HEK293T (cell line): ENCODE results near the gene PTH2.
A peak's percentile ranks its signal among the peaks of the same experiment; 100 is the strongest.

Experiments used
- CTCF ChIA-PET: fragments of 350-600 bp; formaldehyde crosslinking; extraction: SDS; loops from one replicate; lab custom pipeline; 2021; ENCODE audit warnings: antibody characterized with exemption, inconsistent platforms; lab: Yijun Ruan, JAX
- POLR2A ChIA-PET: fragments of 350-600 bp; formaldehyde crosslinking; extraction: SDS; loops from one replicate; lab custom pipeline; 2020; ENCODE audit warnings: antibody characterized with exemption, inconsistent platforms; lab: Yijun Ruan, JAX
- DNase-seq: peaks from one replicate; pipeline ENCODE4 v3.0.0; 2012; ENCODE audit warnings: mixed read lengths; ENCODE audit errors: extremely low spot score
- ARNT ChIP-seq: fragments of 450-650 bp; IDR thresholded peaks from 2 replicates; pipeline ENCODE4 v1.6.1; 2017; ENCODE audit warnings: mild to moderate bottlenecking
- BHLHE40 ChIP-seq: fragments of 450-650 bp; IDR thresholded peaks from 2 replicates; pipeline ENCODE4 v1.6.1; 2016; ENCODE audit warnings: mild to moderate bottlenecking, moderate library complexity, borderline replicate concordance
- CTBP1 ChIP-seq: fragments of 450-650 bp; IDR thresholded peaks from 2 replicates; pipeline ENCODE4 v1.6.1; 2016; ENCODE audit warnings: borderline replicate concordance
- ELF4 ChIP-seq: fragments of 450-650 bp; IDR thresholded peaks from 2 replicates; pipeline ENCODE4 v1.6.1; 2017; ENCODE audit warnings: antibody characterized with exemption
- FOXA1 ChIP-seq: fragments of 450-650 bp; IDR thresholded peaks from 2 replicates; pipeline ENCODE4 v1.6.1; 2016; ENCODE audit warnings: mild to moderate bottlenecking
- FOXK2 ChIP-seq: fragments of 450-650 bp; IDR thresholded peaks from 2 replicates; pipeline ENCODE4 v1.6.1; 2016; ENCODE audit warnings: mild to moderate bottlenecking
- FOXM1 ChIP-seq: fragments of 450-650 bp; IDR thresholded peaks from 2 replicates; pipeline ENCODE4 v1.6.1; 2017; ENCODE audit warnings: mild to moderate bottlenecking, borderline replicate concordance
- HDGF ChIP-seq: fragments of 450-650 bp; IDR thresholded peaks from 2 replicates; pipeline ENCODE4 v1.6.1; 2017; ENCODE audit warnings: antibody characterized with exemption, borderline replicate concordance
- L3MBTL2 ChIP-seq: fragments of 450-650 bp; conservative IDR thresholded peaks from 2 replicates; pipeline ENCODE4 v1.6.1; 2016; ENCODE audit warnings: mild to moderate bottlenecking
- LEF1 ChIP-seq: fragments of 450-650 bp; IDR thresholded peaks from 2 replicates; pipeline ENCODE4 v1.6.1; 2017; ENCODE audit warnings: mild to moderate bottlenecking, borderline replicate concordance
- NFRKB ChIP-seq: fragments of 450-650 bp; IDR thresholded peaks from 2 replicates; pipeline ENCODE4 v1.6.1; 2016; ENCODE audit warnings: mild to moderate bottlenecking, moderate library complexity
- PKNOX1 ChIP-seq: fragments of 450-650 bp; IDR thresholded peaks from 2 replicates; pipeline ENCODE4 v1.6.1; 2016
- SP1 ChIP-seq: fragments of 450-650 bp; IDR thresholded peaks from 2 replicates; pipeline ENCODE4 v1.6.1; 2017
- SUZ12 ChIP-seq: fragments of 450-650 bp; IDR thresholded peaks from 2 replicates; pipeline ENCODE4 v1.6.1; 2016; ENCODE audit warnings: mild to moderate bottlenecking
- TARDBP ChIP-seq: fragments of 450-650 bp; IDR thresholded peaks from 2 replicates; pipeline ENCODE4 v1.6.1; 2016
- ZNF384 ChIP-seq: fragments of 450-650 bp; IDR thresholded peaks from 2 replicates; pipeline ENCODE4 v1.6.1; 2016

The PTH2 gene

GRCh38 chr19:49437231-49437630 is 14.0 kb upstream of the PTH2 start:
- TF ChIP-seq SUZ12 (no peak), FOXK2 (no peak), FOXA1 (no peak), NFRKB (no peak), HDGF (no peak), PKNOX1 (no peak), TARDBP (no peak), ARNT (no peak), FOXM1 (no peak), L3MBTL2 (no peak), ELF4 (no peak), SP1 (no peak)
- POLR2A ChIA-PET = interaction anchor here (1.4 kb wide), 1 partner anchor 16 kb away, joined by 5 read pairs; the partner anchor contains the start of gene ALDH16A1
- CTCF ChIA-PET = no interaction called here
- DNase-seq = no peak

- CTCF ChIA-PET = interaction anchor here (1.1 to 1.8 kb wide), 2 partner anchors 10 to 15 kb away, joined by 3 to 4 read pairs; no protein-coding TSS in a partner anchor
- TF ChIP-seq BHLHE40 (no peak), FOXA1 (no peak), TARDBP (no peak), FOXM1 (no peak), SUZ12 (no peak), L3MBTL2 (no peak), PKNOX1 (no peak), SP1 (no peak), ZNF384 (no peak), LEF1 (no peak), NFRKB (no peak), ARNT (no peak), CTBP1 (no peak), ELF4 (no peak), HDGF (no peak), FOXK2 (no peak)
- no peak for DNase-seq
- POLR2A ChIA-PET = interaction anchor here (1.4 to 1.6 kb wide), 2 partner anchors 17 to 33 kb away, joined by 4 to 5 read pairs; partner anchors contain the start of gene ALDH16A1
Measured at GRCh38 chr19:49436381-49437017, 13.3 kb upstream of the PTH2 start.

- ChIA-PET POLR2A (interaction anchor here (1.4 to 1.6 kb wide), 2 partner anchors 18 to 32 kb away, joined by 4 to 5 read pairs; partner anchors contain the start of gene ALDH16A1), CTCF (interaction anchor here (1.1 to 1.8 kb wide), 2 partner anchors 9 to 14 kb away, joined by 3 to 4 read pairs; no protein-coding TSS in a partner anchor)
- TF ChIP-seq CTBP1 = no peak
- TF ChIP-seq TARDBP = no peak
- TF ChIP-seq LEF1 = no peak
- no peak for TF ChIP-seq FOXM1
- no peak for TF ChIP-seq HDGF
- TF ChIP-seq SUZ12 = no peak
- no peak for TF ChIP-seq BHLHE40
- no peak for TF ChIP-seq FOXK2
- no peak for TF ChIP-seq NFRKB
- no peak for TF ChIP-seq PKNOX1
- no peak for TF ChIP-seq FOXA1
- no peak for DNase-seq
Measured at GRCh38 chr19:49435670-49436069, 12.4 kb upstream of the PTH2 start.

GRCh38 chr19:49434907-49435583 is 11.8 kb upstream of the PTH2 start:
- DNase-seq = no peak
- ChIA-PET CTCF (interaction anchor here (1.1 to 1.8 kb wide), 2 partner anchors 9 to 13 kb away, joined by 3 to 4 read pairs; no protein-coding TSS in a partner anchor), POLR2A (interaction anchor here (1.6 kb wide), 1 partner anchor 31 kb away, joined by 4 read pairs; no protein-coding TSS in a partner anchor)

More at GRCh38 chr19:49434907-49435583, 11.8 kb upstream of the PTH2 start:
- TF ChIP-seq BHLHE40 (no peak), PKNOX1 (peak; percentile 90), FOXA1 (no peak)
